ENCODE data around the gene GLS. TPM values are rescaled to one million over a fixed set of nuclear protein-coding genes. Genes with fewer than 3 reads are reported as not detected.

GLS gene
- total RNA-seq, 2 donors from 2014 or later, result 47.2 to 99.3 TPM

GRCh38 chr2:190837952-190838361, 42.7 kb upstream of the GLS start:
- H3K4me3 ChIP-seq (ENCODE audit: low read length), result no peak overlapping the region
- no peak overlapping the region for H3K27ac ChIP-seq (ENCODE audit: low read depth, low read length)
- no peaks in the 10 kb centered on the region for H3K36me3 ChIP-seq (ENCODE audit: control insufficient read depth, insufficient read depth, low read length)
- no peak overlapping the region for H3K27ac Mint-ChIP-seq
- no peaks in the 10 kb centered on the region for H3K9me3 ChIP-seq (ENCODE audit: control insufficient read depth, low read length)
- no peak overlapping the region for H3K9ac ChIP-seq (ENCODE audit: extremely low read depth, low read length, poor library complexity, severe bottlenecking)
- TF ChIP-seq CTCF (conservative IDR thresholded peaks at IDR 0.05), result no peak
- WGBS, 2 experiments (ENCODE audit: insufficient coverage in 1 of 2, insufficient read length in 1 of 2), result 88 to 92% methylated on average over 3 of the region's 3 CpGs
- no peak for DNase-seq
- peaks cover 7% of the 10 kb centered on the region for H3K4me1 ChIP-seq (ENCODE audit: control insufficient read depth, insufficient read depth, low read length)
- H3K4me1 Mint-ChIP-seq, result peaks cover 28% of the 10 kb centered on the region
- H3K27me3 ChIP-seq (ENCODE audit: control insufficient read depth, insufficient read depth, low read length, poor library complexity, severe bottlenecking), result peaks cover 2% of the 10 kb centered on the region
- no peaks in the 10 kb centered on the region for H3K27me3 Mint-ChIP-seq (ENCODE audit: insufficient read depth)
- no peak overlapping the region for H3K4me3 Mint-ChIP-seq
- H3K36me3 Mint-ChIP-seq (ENCODE audit: low read depth), result no peaks in the 10 kb centered on the region
- H3K9me3 Mint-ChIP-seq, result no peaks in the 10 kb centered on the region

- H3K4me1 ChIP-seq (ENCODE audit: control insufficient read depth, insufficient read depth, low read length), result peaks cover 7% of the 10 kb centered on the region
- Mint-ChIP-seq H3K9me3 (no peaks in the 10 kb centered on the region), H3K4me1 (peaks cover 28% of the 10 kb centered on the region), H3K27me3 (ENCODE audit: insufficient read depth) (no peaks in the 10 kb centered on the region), H3K36me3 (ENCODE audit: low read depth) (no peaks in the 10 kb centered on the region), H3K4me3 (no peak overlapping the region), H3K27ac (no peak overlapping the region)
- DNase-seq, result no peak
- 97 to 100% methylated on average over 2 of the region's 2 CpGs for WGBS, 2 experiments (ENCODE audit: insufficient coverage in 1 of 2, insufficient read length in 1 of 2)
- no peaks in the 10 kb centered on the region for H3K27me3 ChIP-seq (ENCODE audit: control insufficient read depth, insufficient read depth, low read length, poor library complexity, severe bottlenecking)
- H3K36me3 ChIP-seq (ENCODE audit: control insufficient read depth, insufficient read depth, low read length), result no peaks in the 10 kb centered on the region
- no peak for TF ChIP-seq CTCF (conservative IDR thresholded peaks at IDR 0.05)
- no peak overlapping the region for H3K9ac ChIP-seq (ENCODE audit: extremely low read depth, low read length, poor library complexity, severe bottlenecking)
- H3K27ac ChIP-seq (ENCODE audit: low read depth, low read length), result no peak overlapping the region
- no peaks in the 10 kb centered on the region for H3K9me3 ChIP-seq (ENCODE audit: control insufficient read depth, low read length)
- H3K4me3 ChIP-seq (ENCODE audit: low read length), result no peak overlapping the region
Observed at GRCh38 chr2:190838492-190838910, 42.1 kb upstream of the GLS start.

GRCh38 chr2:190840569-190841172, 40.0 kb upstream of the GLS start:
- TF ChIP-seq CTCF (conservative IDR thresholded peaks at IDR 0.05), result no peak
- WGBS, 2 experiments (ENCODE audit: insufficient coverage in 1 of 2, insufficient read length in 1 of 2), result 77 to 83% methylated on average over 3 to 4 of the region's 4 CpGs
- H3K27me3 Mint-ChIP-seq (ENCODE audit: insufficient read depth), result no peaks in the 10 kb centered on the region
- no peak overlapping the region for H3K4me3 ChIP-seq (ENCODE audit: low read length)
- no peaks in the 10 kb centered on the region for H3K9me3 Mint-ChIP-seq
- H3K27me3 ChIP-seq (ENCODE audit: control insufficient read depth, insufficient read depth, low read length, poor library complexity, severe bottlenecking), result no peaks in the 10 kb centered on the region
- peaks cover 7% of the 10 kb centered on the region for H3K4me1 ChIP-seq (ENCODE audit: control insufficient read depth, insufficient read depth, low read length)
- no peaks in the 10 kb centered on the region for H3K36me3 Mint-ChIP-seq (ENCODE audit: low read depth)
- H3K4me1 Mint-ChIP-seq, result peaks cover 13% of the 10 kb centered on the region
- no peak overlapping the region for H3K9ac ChIP-seq (ENCODE audit: extremely low read depth, low read length, poor library complexity, severe bottlenecking)
- H3K27ac Mint-ChIP-seq, result no peak overlapping the region
- no peak overlapping the region for H3K27ac ChIP-seq (ENCODE audit: low read depth, low read length)
- DNase-seq, result no peak
- no peaks in the 10 kb centered on the region for H3K36me3 ChIP-seq (ENCODE audit: control insufficient read depth, insufficient read depth, low read length)
- no peaks in the 10 kb centered on the region for H3K9me3 ChIP-seq (ENCODE audit: control insufficient read depth, low read length)
- H3K4me3 Mint-ChIP-seq, result no peak overlapping the region

Data from endodermal cell (in vitro differentiated cells).